ENCODE results near the gene TIAL1.

Gene TIAL1

DNA sequence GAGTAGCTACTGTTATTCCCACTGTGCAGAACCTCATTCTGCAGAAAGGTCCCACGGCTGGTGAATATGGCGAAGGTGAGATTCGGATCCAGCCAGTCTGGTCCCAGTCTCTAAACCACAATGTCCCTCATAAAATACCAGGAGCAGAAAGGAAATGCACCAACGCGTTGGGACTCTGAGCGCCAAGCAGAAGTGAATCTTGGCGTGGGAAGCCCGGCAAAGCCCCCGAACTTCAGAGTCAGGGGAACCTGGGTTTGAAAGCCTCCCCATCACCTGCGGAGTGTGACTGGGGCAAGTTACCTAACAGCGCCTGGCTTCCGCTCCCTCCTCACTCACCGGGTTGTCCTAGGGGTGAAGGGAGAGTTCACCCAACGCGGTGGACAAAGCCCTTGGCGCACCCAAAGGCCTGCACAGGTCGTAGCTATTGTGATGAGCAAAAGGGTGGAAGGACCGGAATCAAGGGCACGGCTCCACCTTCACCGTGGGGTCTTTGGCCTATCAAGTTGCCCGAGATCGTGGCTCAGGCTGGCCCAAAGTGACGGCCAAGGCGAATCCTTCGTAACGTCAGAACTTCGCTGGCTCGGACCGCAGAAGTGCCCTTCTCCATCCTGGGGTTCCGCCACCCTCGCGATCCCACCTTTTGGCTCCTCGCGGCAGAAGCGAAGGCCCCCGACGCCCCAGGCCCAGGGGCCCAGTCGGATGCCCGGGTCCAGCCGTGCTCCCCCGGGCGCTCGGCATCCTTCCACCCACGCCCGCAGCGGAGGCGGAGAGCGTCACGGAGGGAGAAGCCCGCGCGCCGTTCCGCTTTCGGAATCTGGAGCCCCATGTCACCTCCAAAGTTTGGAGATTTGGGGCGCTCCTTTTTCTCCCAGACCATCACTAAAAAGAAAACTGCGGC is 55.1 kb downstream of the TIAL1 start:
- DNase-seq (ENCODE audit: low read depth): no peak
- peak overlapping the region; percentile 57 for H3K4me3 ChIP-seq (ENCODE audit: low read length)
- TF ChIP-seq, protein P1, sequence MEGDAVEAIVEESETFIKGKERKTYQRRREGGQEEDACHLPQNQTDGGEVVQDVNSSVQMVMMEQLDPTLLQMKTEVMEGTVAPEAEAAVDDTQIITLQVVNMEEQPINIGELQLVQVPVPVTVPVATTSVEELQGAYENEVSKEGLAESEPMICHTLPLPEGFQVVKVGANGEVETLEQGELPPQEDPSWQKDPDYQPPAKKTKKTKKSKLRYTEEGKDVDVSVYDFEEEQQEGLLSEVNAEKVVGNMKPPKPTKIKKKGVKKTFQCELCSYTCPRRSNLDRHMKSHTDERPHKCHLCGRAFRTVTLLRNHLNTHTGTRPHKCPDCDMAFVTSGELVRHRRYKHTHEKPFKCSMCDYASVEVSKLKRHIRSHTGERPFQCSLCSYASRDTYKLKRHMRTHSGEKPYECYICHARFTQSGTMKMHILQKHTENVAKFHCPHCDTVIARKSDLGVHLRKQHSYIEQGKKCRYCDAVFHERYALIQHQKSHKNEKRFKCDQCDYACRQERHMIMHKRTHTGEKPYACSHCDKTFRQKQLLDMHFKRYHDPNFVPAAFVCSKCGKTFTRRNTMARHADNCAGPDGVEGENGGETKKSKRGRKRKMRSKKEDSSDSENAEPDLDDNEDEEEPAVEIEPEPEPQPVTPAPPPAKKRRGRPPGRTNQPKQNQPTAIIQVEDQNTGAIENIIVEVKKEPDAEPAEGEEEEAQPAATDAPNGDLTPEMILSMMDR (conservative IDR thresholded peaks at IDR 0.05; ENCODE audit: low read depth, low read length): no peak

DNA sequence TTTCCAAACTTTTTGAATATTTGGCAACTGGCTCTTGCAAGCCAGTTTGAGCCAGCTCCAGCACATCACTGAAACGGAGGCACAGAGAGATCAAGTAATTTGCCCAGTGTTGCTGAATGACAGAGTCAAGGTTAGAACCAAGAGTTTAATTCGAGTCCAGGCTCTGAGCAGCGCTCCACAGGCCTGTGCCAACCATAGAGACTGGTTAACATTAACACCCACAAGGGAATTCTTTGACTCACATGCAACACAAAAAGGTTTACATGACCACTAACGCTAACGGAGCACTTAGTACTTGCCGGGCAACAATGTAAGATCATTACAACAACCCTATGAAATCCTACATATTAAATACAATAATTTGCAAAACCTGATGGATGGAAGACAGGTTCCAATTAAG is 55.7 kb downstream of the TIAL1 start:
- DNase-seq (ENCODE audit: low read depth): no peak
- H3K4me3 ChIP-seq (ENCODE audit: low read length): no peak overlapping the region
- TF ChIP-seq, protein P1 (conservative IDR thresholded peaks at IDR 0.05; ENCODE audit: low read depth, low read length): no peak

DNA sequence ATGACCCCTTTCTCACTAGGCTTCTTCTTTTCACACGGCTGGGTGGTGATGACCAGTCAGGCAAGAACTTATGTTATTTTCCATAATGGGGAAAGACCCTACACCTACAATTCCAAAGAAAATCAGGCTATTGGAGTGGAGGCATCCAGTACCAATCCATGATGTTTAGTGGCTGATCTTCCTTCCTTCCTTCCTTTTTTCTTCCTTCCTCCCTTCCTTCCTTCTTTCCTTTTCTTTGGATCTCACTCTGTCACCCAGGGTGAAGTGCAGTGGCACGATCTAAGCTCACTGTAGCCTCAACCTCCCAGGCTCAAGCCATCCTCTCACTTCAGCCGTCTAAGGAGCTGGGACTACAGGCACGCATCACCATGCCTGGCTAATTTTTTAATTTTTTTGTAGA is 56.7 kb downstream of the TIAL1 start:
- no peak for DNase-seq (ENCODE audit: low read depth)
- TF ChIP-seq, protein P1 (conservative IDR thresholded peaks at IDR 0.05; ENCODE audit: low read depth, low read length): no peak
- H3K4me3 ChIP-seq (ENCODE audit: low read length): no peak overlapping the region

DNA sequence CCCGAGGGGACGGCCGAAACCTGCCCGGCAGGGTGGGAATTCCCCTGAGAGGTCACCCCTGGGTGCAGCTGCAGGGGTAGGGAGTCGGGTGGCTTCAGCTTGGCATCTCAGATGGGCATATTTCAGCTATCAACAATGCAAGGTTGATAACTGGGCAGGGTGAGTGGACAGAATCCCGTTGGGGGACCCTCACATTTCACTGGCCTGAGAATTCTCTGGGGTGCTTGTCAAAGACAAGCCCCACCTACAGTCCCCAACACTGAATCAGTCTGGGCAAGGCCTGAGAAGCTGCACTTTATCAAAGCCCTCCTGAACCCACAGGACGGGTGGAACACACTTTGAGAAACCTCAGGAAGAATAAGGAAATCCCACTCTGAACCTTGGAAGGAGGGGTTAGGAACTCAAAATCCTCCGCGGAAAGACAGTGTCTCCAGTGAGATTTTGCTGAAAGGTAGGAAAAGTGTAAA is 57.4 kb downstream of the TIAL1 start:
- no peak for DNase-seq (ENCODE audit: low read depth)
- TF ChIP-seq, protein P1 (conservative IDR thresholded peaks at IDR 0.05; ENCODE audit: low read depth, low read length): no peak
- H3K4me3 ChIP-seq (ENCODE audit: low read length): no peak overlapping the region

DNA sequence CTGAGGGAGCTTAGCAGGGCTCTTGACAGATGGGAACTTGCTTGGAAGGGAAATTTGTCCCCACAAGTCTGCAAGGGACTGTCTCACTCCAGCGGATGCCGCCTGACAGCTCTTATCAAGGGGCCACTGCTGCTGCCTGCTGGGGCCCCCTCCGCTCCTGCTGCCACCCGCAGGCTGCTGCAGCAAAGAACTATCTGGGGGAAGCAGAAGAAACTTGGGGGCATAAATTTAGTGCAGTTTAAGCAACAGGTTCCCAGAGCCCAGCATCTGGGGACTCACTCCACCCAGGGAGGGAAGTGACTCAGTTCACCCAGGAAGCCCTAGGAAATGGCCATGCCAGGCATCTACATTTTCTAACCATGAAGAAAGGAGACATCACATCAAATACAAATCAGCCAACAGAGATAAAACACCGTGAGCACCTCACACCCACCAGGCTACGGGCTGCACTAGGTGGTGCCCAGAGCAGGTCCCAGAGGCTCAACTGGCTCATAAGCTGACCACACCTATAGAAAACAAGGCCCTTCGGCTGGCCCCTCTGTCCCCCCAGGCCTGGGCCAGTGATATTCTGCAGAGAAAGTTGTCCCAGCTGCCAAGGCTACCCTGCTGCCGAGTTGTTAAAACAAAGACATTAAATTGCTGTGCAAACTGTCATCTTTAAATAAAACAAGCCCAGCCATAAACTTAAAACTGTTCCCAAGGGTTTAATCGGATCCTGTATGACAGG is 58.0 kb downstream of the TIAL1 start:
- no peak overlapping the region for H3K4me3 ChIP-seq (ENCODE audit: low read length)
- DNase-seq (ENCODE audit: low read depth): no peak
- TF ChIP-seq, protein P1 (conservative IDR thresholded peaks at IDR 0.05; ENCODE audit: low read depth, low read length): no peak

DNA sequence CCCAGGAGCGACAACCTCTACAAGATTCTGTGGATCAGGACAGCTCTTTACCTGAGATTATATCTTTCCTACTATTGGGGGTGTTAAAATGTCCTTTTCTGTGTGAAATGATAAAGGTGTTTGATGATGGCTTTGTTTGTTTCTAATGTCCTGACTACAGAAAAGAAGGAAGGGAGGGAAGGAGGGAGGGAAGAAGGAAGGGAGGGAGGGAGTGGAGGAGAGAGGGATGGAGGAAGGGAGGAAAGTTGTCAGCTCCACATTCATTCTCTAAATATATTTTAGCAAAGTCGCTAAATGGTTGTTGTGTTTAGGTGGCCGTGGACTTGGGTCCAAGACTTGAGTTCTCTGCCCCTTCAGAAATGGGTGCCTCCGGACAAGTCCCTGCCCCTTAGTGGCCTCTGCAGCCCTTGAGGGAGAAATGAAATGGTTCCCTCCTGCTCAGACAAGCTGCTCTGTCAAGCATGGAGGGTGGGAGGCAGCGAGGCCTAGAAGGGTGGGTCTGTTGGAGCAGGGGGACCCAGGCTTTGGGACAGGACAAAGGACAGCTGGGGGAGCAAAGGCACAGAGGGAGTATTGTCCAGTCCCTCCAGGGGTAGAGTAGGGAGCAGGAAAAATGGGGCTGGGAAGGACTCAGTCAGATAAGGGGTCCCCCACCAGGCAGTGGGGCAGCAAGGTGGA is 58.7 kb downstream of the TIAL1 start:
- TF ChIP-seq, protein P1 (conservative IDR thresholded peaks at IDR 0.05; ENCODE audit: low read depth, low read length): no peak
- H3K4me3 ChIP-seq (ENCODE audit: low read length): no peak overlapping the region
- no peak for DNase-seq (ENCODE audit: low read depth)

All from retinal pigment epithelial cell (primary cell).